Measurements from ENCODE around the gene RAD51. TPM values are rescaled to one million over a fixed set of nuclear protein-coding genes. Genes with fewer than 3 reads are reported as not detected.

The RAD51 gene
- total and polyA plus RNA-seq, 9 of the 15 experiments (the other 6 are each of a cell fraction or from before 2014, with no cell fraction given): 16.0 to 63.8 (median 34.6) TPM

DNA sequence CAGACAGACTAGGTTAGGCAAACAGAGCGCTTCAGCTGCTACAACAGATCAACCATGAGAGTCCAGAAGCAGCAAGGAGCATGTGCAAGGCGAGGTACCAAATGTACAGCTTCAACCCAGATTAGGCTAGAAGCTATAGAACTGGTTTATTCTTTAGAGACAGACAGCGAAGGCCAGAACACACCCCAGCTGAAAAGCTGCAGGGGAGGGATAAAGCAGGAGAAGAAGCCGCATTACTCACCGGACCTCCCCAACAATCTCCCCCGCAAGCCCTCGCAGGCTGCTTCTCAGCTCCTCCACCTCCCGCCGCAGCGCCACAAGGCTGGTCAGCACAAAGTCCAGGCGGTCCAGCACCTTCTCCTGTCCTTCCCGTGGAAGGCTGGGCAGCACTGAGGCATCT is 56.8 kb downstream of the RAD51 start (continued):
- peak; percentile 32; the same call in 1 of the 2 replicates for TF ChIP-seq L3MBTL2 (IDR thresholded peaks at IDR 0.05)
- peak; percentile 86; the same call in 1 of the 2 replicates for TF ChIP-seq ZBTB1 (CRISPR knock-in tag; IDR thresholded peaks at IDR 0.05; ENCODE audit: borderline replicate concordance, low read depth)
- TF ChIP-seq TEAD4 (IDR thresholded peaks at IDR 0.05; ENCODE audit: low read length): peak; percentile 75
- TF ChIP-seq TEAD4 (CRISPR knock-in tag; IDR thresholded peaks at IDR 0.05; ENCODE audit: borderline replicate concordance): no peak
- TF ChIP-seq RBFOX2 (IDR thresholded peaks at IDR 0.05; ENCODE audit: low read depth, low read length): peak; percentile 33; the same call in 1 of the 2 replicates
- TF ChIP-seq, protein P1, sequence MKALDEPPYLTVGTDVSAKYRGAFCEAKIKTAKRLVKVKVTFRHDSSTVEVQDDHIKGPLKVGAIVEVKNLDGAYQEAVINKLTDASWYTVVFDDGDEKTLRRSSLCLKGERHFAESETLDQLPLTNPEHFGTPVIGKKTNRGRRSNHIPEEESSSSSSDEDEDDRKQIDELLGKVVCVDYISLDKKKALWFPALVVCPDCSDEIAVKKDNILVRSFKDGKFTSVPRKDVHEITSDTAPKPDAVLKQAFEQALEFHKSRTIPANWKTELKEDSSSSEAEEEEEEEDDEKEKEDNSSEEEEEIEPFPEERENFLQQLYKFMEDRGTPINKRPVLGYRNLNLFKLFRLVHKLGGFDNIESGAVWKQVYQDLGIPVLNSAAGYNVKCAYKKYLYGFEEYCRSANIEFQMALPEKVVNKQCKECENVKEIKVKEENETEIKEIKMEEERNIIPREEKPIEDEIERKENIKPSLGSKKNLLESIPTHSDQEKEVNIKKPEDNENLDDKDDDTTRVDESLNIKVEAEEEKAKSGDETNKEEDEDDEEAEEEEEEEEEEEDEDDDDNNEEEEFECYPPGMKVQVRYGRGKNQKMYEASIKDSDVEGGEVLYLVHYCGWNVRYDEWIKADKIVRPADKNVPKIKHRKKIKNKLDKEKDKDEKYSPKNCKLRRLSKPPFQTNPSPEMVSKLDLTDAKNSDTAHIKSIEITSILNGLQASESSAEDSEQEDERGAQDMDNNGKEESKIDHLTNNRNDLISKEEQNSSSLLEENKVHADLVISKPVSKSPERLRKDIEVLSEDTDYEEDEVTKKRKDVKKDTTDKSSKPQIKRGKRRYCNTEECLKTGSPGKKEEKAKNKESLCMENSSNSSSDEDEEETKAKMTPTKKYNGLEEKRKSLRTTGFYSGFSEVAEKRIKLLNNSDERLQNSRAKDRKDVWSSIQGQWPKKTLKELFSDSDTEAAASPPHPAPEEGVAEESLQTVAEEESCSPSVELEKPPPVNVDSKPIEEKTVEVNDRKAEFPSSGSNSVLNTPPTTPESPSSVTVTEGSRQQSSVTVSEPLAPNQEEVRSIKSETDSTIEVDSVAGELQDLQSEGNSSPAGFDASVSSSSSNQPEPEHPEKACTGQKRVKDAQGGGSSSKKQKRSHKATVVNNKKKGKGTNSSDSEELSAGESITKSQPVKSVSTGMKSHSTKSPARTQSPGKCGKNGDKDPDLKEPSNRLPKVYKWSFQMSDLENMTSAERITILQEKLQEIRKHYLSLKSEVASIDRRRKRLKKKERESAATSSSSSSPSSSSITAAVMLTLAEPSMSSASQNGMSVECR (CRISPR knock-in tag; IDR thresholded peaks at IDR 0.05): no peak
- 0 out of 2 replicates have a peak, but pooled peaks have one; percentile 32 for TF ChIP-seq MTA2 (IDR thresholded peaks at IDR 0.05; ENCODE audit: low read depth)
- TF ChIP-seq ZNF3 (CRISPR knock-in tag; IDR thresholded peaks at IDR 0.05): no peak
- peak in 1 of 2 experiments; percentile 14; a peak in 1 of 3 replicates for TF ChIP-seq CBX3 (IDR thresholded peaks at IDR 0.05; ENCODE audit: borderline replicate concordance in 1 of 2, low read length in 2 of 2)
- TF ChIP-seq KHSRP (IDR thresholded peaks at IDR 0.05): no peak
- peak; percentile 41; the same call in 1 of the 2 replicates for TF ChIP-seq POLR2G (IDR thresholded peaks at IDR 0.05; ENCODE audit: low read depth, low read length)
- no peak for TF ChIP-seq MBD2 (IDR thresholded peaks at IDR 0.05; ENCODE audit: borderline replicate concordance, low read depth)
- TF ChIP-seq, protein P2, sequence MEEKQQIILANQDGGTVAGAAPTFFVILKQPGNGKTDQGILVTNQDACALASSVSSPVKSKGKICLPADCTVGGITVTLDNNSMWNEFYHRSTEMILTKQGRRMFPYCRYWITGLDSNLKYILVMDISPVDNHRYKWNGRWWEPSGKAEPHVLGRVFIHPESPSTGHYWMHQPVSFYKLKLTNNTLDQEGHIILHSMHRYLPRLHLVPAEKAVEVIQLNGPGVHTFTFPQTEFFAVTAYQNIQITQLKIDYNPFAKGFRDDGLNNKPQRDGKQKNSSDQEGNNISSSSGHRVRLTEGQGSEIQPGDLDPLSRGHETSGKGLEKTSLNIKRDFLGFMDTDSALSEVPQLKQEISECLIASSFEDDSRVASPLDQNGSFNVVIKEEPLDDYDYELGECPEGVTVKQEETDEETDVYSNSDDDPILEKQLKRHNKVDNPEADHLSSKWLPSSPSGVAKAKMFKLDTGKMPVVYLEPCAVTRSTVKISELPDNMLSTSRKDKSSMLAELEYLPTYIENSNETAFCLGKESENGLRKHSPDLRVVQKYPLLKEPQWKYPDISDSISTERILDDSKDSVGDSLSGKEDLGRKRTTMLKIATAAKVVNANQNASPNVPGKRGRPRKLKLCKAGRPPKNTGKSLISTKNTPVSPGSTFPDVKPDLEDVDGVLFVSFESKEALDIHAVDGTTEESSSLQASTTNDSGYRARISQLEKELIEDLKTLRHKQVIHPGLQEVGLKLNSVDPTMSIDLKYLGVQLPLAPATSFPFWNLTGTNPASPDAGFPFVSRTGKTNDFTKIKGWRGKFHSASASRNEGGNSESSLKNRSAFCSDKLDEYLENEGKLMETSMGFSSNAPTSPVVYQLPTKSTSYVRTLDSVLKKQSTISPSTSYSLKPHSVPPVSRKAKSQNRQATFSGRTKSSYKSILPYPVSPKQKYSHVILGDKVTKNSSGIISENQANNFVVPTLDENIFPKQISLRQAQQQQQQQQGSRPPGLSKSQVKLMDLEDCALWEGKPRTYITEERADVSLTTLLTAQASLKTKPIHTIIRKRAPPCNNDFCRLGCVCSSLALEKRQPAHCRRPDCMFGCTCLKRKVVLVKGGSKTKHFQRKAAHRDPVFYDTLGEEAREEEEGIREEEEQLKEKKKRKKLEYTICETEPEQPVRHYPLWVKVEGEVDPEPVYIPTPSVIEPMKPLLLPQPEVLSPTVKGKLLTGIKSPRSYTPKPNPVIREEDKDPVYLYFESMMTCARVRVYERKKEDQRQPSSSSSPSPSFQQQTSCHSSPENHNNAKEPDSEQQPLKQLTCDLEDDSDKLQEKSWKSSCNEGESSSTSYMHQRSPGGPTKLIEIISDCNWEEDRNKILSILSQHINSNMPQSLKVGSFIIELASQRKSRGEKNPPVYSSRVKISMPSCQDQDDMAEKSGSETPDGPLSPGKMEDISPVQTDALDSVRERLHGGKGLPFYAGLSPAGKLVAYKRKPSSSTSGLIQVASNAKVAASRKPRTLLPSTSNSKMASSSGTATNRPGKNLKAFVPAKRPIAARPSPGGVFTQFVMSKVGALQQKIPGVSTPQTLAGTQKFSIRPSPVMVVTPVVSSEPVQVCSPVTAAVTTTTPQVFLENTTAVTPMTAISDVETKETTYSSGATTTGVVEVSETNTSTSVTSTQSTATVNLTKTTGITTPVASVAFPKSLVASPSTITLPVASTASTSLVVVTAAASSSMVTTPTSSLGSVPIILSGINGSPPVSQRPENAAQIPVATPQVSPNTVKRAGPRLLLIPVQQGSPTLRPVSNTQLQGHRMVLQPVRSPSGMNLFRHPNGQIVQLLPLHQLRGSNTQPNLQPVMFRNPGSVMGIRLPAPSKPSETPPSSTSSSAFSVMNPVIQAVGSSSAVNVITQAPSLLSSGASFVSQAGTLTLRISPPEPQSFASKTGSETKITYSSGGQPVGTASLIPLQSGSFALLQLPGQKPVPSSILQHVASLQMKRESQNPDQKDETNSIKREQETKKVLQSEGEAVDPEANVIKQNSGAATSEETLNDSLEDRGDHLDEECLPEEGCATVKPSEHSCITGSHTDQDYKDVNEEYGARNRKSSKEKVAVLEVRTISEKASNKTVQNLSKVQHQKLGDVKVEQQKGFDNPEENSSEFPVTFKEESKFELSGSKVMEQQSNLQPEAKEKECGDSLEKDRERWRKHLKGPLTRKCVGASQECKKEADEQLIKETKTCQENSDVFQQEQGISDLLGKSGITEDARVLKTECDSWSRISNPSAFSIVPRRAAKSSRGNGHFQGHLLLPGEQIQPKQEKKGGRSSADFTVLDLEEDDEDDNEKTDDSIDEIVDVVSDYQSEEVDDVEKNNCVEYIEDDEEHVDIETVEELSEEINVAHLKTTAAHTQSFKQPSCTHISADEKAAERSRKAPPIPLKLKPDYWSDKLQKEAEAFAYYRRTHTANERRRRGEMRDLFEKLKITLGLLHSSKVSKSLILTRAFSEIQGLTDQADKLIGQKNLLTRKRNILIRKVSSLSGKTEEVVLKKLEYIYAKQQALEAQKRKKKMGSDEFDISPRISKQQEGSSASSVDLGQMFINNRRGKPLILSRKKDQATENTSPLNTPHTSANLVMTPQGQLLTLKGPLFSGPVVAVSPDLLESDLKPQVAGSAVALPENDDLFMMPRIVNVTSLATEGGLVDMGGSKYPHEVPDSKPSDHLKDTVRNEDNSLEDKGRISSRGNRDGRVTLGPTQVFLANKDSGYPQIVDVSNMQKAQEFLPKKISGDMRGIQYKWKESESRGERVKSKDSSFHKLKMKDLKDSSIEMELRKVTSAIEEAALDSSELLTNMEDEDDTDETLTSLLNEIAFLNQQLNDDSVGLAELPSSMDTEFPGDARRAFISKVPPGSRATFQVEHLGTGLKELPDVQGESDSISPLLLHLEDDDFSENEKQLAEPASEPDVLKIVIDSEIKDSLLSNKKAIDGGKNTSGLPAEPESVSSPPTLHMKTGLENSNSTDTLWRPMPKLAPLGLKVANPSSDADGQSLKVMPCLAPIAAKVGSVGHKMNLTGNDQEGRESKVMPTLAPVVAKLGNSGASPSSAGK (IDR thresholded peaks at IDR 0.05): no peak
- no peak for TF ChIP-seq PRMT5 (CRISPR knock-in tag; IDR thresholded peaks at IDR 0.05)
